ENCODE results near the gene MAP4K1.

- TF ChIP-seq ZNF302 (tag by site-specific recombination; IDR thresholded peaks at IDR 0.05; ENCODE audit: low read depth), result no peak
- TF ChIP-seq YY1 (tag by site-specific recombination; IDR thresholded peaks at IDR 0.05), result no peak
- no peak for TF ChIP-seq ZNF140 (tag by site-specific recombination; IDR thresholded peaks at IDR 0.05)
- no peak for TF ChIP-seq GFI1B (tag by site-specific recombination; IDR thresholded peaks at IDR 0.05)
- no peak for TF ChIP-seq CTCF (tag by site-specific recombination; IDR thresholded peaks at IDR 0.05)
Observed at GRCh38 chr19:38549061-38549460, 68.7 kb downstream of the MAP4K1 start.
